Measurements from ENCODE around the gene PARVA.

Gene PARVA

GRCh38 chr11:12564012-12564411, 186.6 kb downstream of the PARVA start:
- DNase-seq = no peak

- no peak for DNase-seq
Measured at GRCh38 chr11:12565406-12565805, 188.0 kb downstream of the PARVA start.

GRCh38 chr11:12567746-12568460, 190.5 kb downstream of the PARVA start:
- no peak for DNase-seq

GRCh38 chr11:12569499-12570425, 192.4 kb downstream of the PARVA start:
- no peak for DNase-seq

GRCh38 chr11:12573707-12574485, 196.5 kb downstream of the PARVA start:
- DNase-seq = no peak

GRCh38 chr11:12577725-12578644, 200.6 kb downstream of the PARVA start:
- no peak for DNase-seq

- no peak for DNase-seq
Measured at GRCh38 chr11:12581416-12581815, 204.0 kb downstream of the PARVA start.

- no peak for DNase-seq
Measured at GRCh38 chr11:12581923-12582322, 204.6 kb downstream of the PARVA start.
